ENCODE results near the gene LMX1B.

DNA sequence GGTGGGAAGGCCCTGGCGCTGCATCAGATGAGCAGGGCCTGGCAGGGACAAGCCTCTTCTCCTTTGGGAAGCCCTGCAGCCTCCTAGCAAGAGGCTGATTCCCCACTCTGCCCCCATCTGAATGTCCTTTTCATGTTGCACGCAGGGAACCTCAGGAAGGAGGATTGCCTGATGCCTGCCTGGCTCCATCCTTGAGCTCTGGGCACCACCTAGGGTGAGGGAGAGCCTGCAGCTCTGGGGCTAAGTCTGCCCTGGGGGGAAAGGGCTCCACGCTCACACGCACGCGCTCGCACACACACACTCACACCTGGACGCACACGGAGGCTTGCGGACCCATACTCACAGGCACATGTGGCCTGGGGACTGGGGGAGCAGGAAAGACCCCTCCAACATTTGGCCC lies 86.6 kb downstream of the LMX1B start:
- TF ChIP-seq, protein P1, sequence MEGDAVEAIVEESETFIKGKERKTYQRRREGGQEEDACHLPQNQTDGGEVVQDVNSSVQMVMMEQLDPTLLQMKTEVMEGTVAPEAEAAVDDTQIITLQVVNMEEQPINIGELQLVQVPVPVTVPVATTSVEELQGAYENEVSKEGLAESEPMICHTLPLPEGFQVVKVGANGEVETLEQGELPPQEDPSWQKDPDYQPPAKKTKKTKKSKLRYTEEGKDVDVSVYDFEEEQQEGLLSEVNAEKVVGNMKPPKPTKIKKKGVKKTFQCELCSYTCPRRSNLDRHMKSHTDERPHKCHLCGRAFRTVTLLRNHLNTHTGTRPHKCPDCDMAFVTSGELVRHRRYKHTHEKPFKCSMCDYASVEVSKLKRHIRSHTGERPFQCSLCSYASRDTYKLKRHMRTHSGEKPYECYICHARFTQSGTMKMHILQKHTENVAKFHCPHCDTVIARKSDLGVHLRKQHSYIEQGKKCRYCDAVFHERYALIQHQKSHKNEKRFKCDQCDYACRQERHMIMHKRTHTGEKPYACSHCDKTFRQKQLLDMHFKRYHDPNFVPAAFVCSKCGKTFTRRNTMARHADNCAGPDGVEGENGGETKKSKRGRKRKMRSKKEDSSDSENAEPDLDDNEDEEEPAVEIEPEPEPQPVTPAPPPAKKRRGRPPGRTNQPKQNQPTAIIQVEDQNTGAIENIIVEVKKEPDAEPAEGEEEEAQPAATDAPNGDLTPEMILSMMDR (IDR thresholded peaks at IDR 0.05), result no peak
- TF ChIP-seq POLR2A (IDR thresholded peaks at IDR 0.05) (no peak), EP300 (IDR thresholded peaks at IDR 0.05) (no peak), POLR2AphosphoS5 (IDR thresholded peaks at IDR 0.05) (no peak)

Measured in upper lobe of left lung (tissue), 4 donors.